Right renal cortex interstitium (tissue), 3 donors: ENCODE results near the gene RHOG. TPM values are rescaled to one million over a fixed set of nuclear protein-coding genes. Genes with fewer than 3 reads are reported as not detected.
A peak's percentile ranks its signal among the peaks of the same experiment; 100 is the strongest.
"Not testable (repeated sequence)": the region's sequence is repeated elsewhere in the genome, so short reads cannot be mapped to it uniquely, and the experiment has no call there.

ENCODE experiments used
- DNase-seq, 3 donors: peaks; one replicate each; pipeline ENCODE4 v3.0.0-alpha.2; 2013; ENCODE audit warnings: low read depth in 3 of 3, low spot score in 2 of 3
- polyA plus RNA-seq, 3 donors: library from polyadenylated mRNA; unstranded; fragments of 120-200 nt; gene quantifications; one replicate each; pipeline ENCODE4 v1.2.1, GENCODE V29; 2013; ENCODE audit not compliant: insufficient read length in 3 of 3

Gene RHOG
- polyA plus RNA-seq: 10 to 100 TPM; 21.4 to 26.6 (median 22.4) TPM

DNA sequence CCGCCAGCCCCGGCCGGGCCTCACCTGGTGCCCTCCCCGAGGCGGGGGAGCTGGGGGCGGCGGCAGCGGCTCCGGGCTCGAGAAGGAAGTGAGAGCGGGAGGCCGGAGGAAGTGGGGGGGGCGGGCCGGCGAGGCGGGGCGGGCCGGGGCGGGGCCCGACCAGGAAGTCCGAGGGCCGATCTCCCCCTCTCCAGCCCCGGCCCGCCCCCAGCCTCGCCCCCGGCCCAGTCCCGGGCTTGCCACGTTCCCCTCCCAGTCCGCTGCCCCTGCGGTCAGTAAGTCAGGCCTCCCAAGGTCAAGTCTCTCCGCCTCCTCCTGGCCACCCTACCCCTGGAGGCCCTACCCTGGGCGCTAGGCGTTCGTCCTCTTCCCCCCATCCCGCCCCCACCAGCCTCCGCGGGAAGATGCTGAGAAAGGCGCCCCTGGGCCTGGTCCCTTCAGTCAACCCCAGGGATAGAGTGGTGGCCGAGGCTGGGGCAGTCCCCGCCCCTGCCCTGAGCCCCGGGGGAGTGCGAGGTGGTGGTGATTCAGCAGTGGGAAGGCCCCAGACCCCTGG lies at the start of gene RHOG:
RHOG (minus strand) TSS at position 90 of the 556 bp plus-strand sequence. CDS start 12,821 bp downstream, outside the sequence.
- peak in 1 of 3 donors; percentile 56 for DNase-seq

DNA sequence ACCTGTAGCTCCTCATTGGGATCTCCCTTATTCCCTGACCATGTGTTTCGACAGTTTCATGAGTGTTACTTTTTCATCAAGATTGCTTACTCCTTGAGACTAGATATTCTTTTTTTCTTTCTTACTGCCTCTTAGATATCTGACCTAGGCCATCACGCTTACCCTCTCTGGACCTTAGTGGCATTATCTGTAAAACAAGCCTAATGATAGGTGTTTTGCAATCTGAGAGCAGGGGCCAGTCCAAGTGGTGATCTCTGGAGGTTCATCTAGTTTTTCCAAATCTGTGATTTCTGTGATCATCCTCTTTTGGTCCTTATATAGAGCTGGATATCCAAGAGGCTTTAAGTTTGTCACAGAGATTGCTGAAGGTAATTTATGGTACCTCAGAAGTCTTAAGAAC lies 49.3 kb upstream of the RHOG start:
- DNase-seq: no peak

DNA sequence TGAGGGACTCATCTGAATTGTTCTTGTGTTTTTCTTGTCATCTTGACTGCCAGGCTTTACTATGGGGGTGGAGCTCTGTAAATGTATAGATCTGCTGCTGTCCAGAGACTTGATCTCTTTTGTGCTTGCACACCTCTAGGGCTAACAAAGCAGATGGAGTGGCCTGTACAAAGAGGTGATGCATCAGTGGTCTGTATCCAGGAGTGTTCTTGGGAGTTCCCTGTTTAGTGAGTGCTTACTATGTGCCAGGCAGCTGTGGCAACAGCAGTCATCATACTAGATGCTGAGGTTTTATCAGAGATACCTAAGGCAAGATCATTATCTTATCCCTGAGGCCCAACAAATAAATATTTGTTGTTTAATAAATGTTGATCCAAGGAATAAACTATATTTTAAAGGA lies 48.1 kb upstream of the RHOG start:
- DNase-seq: no peak

DNA sequence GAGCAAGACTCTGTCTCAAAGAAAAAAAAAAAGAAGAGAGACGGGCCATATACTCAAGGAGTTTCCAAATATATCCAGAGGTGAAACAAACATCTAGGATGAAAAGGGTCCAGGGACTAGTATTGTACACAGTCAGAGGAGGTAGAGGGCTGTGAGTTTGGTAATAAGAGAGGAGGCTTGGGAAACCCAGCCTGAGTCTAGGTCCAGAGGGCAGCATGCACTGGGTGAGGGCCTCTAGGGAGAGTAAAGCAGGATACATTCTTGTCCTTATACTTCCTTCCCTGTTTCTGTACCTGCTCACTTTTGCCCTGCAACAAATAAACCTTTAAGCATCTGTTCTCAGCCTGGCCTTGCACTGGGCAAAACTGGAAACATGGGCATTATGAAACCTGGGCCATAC lies 46.2 kb upstream of the RHOG start:
- DNase-seq: no peak

DNA sequence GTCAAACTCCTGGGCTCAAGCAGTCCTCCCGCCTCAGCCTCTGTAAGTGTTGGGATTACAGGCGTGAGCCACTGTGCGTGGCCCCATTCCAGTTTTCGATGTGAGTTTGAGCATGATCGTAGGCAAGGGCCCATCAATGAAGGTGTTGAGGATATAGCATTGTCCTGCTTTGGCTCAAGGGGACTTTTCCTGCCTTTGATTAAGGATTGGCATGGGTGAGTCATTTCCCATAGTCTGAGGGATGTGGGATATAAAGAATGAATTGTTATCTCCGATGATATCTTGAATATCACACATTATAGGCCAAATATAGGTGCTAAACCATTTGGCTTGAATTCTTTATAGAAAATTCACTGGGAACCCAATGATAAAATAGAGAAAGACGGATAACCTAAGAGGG lies 45.1 kb upstream of the RHOG start:
- no peak for DNase-seq

DNA sequence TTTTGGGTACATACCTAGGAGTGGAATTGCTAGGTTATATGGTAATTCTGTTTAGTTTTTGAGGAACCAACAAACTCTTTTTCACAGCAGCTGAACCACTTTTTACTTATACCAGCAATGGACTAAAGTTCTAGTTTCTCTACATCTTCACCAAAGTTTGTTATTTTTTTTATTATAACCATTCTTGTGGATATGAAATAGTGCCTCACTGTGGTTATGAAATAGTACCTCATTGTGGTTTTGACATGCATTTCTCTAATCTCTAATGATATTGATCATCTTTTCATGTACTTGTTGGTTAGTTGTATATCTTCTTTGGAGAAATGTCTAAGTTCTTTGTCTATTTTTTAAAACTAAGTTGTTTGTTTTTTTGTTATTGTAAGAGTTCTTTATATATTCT lies 41.9 kb upstream of the RHOG start:
- DNase-seq: no peak

DNA sequence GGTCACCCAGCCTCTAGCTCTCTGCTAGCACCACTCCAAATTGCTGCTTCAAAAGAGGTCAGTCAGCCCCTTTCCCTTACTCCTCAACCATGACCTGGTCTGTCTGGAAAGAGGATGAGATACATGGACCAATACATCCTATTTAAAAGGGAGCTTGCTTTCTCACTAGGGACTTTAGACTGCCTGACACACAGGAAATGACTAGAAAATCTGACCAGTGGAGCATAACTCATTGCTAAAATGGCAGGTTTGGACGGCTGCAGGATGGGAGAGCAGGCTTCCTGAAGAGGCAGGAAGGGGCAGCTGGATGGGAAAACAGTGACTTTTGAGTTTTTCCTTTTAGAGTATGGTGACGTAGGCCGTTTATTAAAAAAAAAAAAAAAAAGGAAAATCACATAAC lies 40.0 kb upstream of the RHOG start:
- no peak for DNase-seq

DNA sequence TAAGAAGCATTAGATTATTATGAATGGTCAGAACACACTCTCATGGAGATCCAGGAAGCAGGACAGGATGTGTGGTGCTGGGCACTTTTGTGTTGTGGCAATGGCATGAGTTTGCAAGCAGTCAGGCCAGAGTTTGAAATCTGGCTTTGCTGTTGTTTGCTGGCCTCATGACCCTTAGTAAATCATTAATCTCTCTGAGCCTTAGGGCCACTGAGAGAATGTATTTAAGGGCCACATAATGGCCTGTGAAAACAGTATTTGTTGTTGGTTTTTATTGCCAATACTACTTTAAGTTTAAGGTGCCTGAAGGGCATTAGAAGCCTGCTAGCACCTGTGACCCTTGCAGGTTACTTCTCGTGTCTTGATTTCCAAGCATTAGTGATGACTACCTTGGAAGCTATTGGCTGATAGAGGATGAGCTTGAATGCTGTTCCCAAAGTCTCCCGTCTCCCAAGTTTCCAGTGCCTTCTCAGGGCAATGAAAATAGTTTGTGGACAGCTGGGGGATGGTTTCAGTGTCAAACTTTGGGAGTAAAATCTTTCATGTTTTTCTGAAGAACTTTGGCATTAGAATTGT lies 39.3 kb upstream of the RHOG start:
- DNase-seq: no peak

DNA sequence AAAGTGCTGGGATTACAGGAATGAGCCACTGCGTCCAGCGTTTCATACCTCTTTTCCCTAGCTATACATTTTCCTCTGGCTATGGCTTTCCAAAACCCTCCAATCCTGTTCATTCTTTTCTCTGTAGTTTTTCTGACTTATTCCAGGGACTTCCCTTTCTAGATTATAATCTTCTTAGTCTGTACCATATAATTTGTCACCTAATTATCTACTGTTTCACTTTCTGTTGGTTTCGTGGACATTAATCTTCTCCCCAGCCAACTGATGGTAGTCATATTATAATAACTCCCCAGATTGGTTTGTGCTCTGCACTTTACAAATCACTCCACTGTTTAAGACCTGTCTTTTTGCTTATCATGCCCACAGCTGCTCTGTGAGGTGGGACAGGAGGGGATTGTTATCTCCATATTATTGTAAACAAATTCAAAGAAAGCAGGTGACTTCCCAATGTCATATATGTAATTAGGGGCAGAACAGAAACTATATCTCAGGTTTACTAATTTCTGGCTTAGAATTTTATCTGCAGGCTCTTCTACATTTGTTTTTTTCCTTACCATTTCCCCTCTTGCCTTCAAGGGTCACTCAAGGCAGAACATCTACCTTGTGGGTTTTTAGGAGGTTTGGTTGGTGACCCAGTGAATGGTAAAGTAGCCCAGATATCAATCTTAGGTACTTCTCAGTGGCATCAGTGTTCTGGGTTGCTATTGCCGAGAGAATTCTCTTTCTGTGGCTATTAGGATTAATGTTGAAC lies 38.6 kb upstream of the RHOG start:
- no peak for DNase-seq

DNA sequence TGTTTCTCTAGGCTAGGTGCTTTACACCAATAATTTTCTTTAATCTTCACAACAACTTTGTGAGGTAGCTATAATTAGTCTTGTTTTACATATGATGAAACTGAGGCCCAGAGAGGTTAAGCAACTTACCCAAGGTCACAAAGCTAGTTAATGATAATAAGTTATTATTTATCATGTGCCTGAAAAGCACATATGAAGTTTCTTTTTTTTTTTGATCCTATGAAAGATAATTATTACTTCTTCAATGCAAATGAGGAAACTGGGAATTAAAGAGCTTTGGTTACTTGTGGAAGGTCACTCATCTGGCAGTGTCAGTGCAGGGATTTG lies 37.5 kb upstream of the RHOG start:
- no peak for DNase-seq

DNA sequence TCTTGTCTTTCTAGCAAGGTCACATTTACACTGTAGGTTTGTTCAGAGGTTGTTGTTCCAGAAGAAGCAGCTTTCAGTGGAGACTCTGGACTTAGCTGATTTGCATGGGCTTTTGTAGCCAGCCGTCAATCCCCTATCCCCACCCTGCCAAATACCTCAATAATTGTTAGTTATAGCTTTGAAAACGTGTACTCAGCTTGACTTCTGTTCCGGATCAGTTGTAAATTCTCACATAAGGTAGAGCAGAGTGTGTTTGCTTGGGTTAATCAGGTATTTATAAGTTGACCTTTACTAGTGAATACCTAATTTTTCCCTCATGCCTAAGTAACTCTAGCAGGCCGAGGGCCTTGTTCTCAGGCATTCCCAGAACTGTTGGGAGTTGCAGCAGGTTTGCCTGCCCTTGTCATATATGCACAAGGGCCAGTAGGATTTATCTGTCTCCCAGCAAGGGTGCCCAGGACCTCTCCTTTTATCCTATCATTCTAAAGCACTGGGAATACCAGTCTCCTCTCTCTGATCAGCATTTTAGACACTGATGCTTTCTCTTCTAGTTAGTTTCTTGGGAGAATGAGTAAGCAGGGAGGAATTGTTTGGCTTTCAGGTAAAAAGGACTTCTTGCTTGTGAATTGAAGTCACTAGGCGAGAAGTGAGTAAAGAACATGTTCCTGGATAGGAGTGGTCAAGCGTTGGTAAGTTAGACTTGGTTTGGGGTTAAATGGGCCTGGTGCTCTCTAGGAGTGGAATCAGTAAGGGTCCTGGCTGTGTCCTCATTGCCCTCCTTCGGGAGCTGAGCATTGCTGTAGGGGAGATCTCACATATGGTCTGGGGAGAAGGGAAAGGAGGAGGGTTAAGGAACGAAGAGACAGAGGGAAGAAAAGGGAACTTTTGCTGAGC lies 36.9 kb upstream of the RHOG start:
- no peak for DNase-seq

DNA sequence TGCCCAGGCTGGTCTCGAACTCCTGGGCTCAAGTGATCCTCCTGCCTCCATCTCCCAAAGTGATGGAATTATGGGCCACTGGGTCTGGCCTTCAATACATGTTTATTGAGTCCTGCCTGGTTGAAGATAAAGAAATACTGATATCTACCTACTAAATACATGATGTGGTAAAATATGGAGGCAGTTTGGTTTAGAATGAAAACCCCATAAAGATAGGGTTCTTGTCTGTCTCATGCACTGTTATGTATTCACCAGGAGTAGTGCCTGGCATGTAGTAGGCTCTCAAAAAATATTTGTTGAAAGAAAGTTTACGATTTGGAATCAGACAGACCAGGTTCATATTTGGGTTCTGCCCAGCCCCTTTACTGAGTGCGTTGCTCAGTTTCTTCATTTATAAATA lies 35.9 kb upstream of the RHOG start:
- DNase-seq: no peak

DNA sequence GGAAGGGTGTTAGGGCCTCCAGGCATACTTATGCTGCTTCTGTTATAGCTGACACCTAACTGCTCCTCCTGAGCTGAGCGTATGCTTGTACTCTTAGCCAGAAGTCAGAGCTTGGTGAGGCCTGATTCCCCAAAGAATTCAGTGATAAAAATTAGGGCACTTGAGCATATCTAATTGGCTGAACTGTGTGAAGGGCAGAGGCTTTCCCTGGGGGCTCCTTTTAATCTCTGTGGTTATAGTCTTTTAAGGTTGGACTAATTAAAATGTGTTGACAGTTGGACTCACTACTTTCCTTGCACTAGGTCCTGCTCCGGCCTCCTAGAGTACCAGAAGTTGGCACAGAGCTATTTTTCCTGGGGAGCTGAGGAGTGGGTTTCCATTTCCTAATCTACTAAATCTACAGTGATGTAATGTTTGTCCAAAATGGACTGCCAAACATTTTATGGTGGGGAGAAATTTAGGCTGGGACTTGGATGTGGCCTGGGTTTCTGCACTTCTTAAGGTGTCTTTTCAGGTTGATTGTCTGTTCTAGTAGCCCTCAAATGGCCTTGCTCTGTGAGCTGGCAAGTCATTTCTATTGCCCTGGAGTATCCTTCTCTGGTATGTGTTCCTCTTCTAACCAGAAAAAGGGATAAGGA lies 33.1 kb upstream of the RHOG start:
- DNase-seq: no peak

DNA sequence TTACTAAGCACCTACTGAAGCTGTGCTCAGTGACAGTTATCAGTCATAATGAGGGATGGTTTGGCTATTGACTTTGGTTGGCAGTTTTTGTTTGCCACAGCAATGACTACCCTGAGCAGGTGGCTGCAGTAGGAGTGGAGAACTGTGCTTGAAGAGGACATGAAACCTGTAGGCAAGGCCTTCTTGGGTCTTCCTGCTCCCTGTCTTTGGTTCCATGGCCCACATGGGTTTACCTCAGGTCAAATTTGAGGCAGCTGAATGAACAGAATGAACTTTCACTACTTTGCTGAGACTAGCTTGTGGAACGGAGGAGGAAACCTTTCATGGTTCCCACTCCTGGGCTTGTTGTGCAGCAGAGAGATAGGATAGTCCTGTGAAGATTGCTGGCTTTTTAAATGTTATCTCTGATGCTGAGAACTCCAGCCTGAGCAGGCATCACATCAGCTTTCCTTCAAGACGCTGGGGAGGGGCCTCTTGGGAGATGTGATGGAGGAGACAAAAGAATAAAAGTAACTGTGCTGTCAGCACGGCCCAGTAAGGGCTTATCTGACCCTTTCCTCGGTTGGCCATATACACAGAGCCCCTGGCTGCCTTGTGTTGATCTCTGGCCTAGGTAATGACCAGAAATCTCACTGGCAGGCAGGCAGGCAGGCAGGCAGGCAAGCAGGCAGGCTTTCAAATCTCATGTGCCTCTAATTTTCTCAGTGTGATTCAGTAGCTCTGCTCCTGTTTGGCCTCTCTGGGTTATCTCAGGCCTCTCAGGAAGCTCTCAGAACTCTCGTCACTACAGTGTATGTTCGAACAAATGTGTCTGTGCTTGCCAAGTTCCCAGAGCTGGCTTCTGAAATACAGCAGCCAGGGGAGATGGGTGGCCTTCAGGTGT lies 26.7 kb upstream of the RHOG start:
- DNase-seq: no peak

DNA sequence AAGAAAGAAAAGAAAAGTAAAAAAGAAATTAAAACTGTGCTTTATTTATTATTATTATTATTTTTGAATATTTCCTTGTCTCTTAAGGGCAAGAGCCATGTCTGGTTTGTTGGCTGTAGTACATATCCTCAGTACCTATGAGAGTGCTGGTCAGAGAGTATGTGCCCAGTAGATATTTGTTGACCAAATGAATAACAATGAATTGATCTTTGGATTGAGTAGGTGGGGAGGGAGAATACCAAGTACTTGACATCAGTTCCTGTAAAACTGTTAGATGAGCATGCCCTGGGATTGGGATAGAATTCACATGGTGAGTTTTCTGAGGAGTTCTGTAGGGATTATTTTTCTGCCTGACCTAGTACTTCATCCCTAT lies 26.1 kb upstream of the RHOG start:
- no peak for DNase-seq

DNA sequence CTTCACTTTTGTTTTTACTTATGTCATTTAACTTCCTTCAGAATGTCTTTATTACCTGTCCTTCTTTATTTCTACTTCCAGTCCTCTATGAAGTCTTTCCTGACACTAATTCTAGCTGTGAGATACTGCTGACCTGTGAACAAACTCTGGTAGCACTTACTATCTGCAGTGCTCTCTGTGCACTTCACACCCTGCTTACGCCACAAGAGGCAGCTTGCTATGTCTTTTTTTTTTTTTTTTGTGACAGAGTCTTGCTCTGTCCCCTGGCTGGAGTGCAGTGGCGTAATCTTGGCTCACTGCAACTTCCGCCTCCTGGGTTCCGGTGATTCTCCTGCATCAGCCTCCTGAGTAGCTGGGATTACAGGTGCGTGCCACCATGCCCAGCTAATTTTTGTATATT lies 25.4 kb upstream of the RHOG start:
- DNase-seq: no peak

DNA sequence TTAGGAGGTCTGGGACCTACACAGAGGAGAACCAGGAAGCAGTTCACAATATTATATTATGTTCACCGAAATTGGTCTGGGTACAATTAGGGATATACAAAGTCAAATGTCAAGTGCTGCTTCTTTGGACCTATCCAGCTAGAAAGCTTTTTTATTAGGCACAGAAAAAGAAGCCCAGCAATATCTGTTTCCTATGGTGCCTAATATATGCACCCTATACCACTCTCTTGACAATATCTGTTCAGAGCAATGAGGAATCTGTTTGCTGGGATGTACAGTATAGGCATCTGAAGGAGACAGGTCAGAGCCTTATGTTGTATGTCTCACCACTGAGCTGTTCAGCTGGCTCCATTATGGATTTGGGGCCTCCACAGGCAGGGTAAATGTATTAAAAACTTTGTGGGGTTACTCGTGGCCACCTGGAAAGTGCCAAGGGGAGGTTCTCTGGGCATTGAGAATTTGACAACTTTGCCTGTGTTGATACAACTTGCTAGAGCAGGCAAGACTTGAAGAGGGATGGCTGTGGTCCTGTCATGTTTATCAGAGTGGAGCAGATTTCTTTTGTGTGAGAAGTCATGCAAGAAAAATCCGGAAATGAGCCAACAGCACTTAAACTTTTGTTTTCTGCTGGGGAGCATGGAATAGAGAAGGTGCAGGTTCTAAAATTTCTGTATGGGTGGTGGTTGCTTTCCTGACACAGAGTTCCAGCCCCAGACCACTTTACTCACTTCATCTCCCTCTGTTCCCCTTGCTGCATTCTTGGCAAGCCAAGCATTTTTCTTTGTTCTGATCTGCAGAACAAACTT lies 24.8 kb upstream of the RHOG start:
- DNase-seq: no peak

DNA sequence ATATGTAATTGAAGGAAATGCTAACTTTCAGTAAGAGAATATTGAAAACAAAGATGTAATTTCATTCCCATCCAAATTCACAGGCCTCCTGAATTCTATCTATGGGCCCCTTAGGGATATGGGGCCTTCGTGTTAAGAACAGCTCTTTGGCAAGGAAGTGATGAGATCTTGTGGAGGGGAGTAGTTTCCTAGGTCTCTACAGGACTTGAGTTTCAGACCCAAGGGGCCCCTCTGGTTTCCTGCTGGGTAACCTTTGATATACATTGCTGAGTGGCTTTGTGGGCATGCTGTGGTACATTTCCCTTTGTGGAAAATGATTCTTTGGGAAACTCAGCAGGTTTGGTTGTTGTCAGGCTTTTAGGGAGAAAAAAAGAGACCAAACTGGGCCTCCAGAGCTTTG lies 20.9 kb upstream of the RHOG start:
- DNase-seq: no peak

DNA sequence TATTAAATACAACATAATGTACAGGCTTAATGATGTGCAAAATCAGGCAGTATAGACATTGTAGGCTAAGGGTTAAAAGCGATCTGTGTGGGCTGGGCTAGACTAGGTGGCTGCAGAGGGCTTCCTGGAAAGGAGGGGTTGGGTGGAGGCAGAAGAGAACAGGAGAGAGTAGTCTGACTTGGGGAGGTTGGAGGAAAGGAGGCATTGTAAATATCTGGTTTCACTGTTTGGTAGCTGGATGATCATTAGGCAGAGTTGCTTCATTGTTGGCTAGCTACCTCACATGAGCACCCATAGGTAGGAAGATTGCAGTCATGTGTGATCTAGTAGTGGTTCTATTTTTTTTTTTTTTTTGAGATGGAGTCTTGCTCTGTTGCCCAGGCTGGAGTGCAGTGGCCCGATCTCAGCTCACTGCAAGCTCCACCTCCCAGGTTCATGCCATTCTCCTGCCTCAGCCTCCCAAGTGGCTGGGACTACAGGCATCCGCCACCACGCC lies 20.2 kb upstream of the RHOG start:
- DNase-seq: not testable (repeated sequence)
